ENCODE data around the gene PHIP.

DNA sequence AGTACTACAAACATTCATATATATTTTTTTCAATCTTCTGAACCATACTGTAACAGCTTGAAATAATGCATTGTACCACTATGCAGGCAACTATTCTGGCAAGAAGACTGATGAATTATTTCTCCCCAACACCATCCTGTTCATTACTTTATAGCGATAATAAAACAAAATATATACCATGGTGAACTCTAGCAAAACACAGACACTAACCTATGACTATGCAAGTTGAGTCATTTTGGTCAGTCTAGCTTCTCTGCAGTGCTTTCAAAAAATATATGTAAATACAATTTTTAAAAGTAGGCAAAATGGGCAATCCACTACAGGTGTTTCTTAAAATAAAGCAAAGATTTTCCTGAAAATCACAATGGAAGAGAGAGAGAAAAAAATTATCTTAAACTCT is 20.3 kb downstream of the PHIP start:
- TF ChIP-seq POLR2AphosphoS5 (IDR thresholded peaks at IDR 0.05) (no peak), EP300 (IDR thresholded peaks at IDR 0.05) (no peak), POLR2A (IDR thresholded peaks at IDR 0.05) (no peak)
- TF ChIP-seq, protein P1, sequence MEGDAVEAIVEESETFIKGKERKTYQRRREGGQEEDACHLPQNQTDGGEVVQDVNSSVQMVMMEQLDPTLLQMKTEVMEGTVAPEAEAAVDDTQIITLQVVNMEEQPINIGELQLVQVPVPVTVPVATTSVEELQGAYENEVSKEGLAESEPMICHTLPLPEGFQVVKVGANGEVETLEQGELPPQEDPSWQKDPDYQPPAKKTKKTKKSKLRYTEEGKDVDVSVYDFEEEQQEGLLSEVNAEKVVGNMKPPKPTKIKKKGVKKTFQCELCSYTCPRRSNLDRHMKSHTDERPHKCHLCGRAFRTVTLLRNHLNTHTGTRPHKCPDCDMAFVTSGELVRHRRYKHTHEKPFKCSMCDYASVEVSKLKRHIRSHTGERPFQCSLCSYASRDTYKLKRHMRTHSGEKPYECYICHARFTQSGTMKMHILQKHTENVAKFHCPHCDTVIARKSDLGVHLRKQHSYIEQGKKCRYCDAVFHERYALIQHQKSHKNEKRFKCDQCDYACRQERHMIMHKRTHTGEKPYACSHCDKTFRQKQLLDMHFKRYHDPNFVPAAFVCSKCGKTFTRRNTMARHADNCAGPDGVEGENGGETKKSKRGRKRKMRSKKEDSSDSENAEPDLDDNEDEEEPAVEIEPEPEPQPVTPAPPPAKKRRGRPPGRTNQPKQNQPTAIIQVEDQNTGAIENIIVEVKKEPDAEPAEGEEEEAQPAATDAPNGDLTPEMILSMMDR (IDR thresholded peaks at IDR 0.05): no peak

All from upper lobe of left lung (tissue), 4 donors.